ENCODE measurements around the gene HERC5. TPM values are rescaled to one million over a fixed set of nuclear protein-coding genes. Genes with fewer than 3 reads are reported as not detected.
"Not testable (repeated sequence)": the region's sequence is repeated elsewhere in the genome, so short reads cannot be mapped to it uniquely, and the experiment has no call there.

HERC5 gene
- total RNA-seq, 1 experiment from 2014 or later: 3.0 TPM

DNA sequence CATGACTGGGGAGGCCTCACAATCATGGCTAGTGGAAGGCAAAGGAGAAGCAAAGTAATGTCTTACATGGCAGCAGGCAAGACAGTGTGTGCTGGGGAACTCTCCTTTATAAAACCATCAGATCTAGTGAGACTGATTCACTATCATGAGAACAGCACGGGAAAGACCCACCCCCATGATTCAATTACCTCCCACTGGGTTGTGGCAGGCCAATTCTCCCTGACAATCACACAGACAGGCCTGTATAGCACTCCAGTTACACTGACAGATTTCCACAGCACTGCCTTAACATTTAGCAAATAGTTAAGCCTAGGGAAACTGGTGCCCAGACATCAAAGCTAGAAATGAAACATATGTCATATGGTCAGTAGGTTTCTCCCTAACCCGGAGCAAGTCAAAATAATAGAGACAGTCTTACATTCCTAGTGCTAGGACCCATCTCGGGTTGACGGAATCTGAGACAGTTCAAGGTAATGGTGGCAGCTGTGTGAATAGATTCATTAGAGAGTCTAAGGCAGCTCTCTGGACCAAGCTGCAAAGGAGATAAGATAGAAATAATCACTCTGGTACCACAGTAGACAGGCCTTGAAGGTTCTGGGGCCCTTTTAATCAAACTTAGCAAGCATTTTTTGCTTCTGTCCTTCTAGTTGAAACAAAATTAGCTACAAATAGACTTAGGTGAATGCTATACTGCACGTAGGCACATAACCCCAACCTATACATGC is 9.4 kb upstream of the HERC5 start:
- DNase-seq (ENCODE audit: extremely low read depth, low read depth): no peak

DNA sequence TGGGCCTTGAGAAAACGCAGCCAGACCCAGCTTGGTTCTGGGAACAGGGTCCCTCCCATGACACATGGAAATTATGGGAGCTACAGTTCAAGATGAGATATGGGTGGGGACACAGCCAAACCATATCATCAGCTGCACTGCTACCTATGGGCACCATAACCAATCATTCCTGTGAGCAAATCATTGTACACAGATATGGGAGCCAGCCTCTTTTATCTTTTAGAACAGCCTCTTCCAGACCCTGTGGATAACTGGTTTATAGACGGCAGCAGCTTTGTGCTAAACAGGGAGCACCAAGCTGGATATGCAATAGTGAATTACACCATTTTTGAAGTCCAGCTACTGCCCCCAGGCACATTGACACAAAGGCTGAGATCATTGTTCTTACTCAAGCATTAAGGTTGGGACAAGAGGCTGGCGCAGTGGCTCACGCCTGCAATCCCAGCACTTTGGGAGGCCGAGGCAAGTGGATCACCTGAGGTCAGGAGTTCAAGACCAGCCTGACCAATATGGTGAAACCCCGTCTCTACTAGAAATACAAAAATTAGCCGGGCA is 8.6 kb upstream of the HERC5 start:
- not testable (repeated sequence) for DNase-seq (ENCODE audit: extremely low read depth, low read depth)

DNA sequence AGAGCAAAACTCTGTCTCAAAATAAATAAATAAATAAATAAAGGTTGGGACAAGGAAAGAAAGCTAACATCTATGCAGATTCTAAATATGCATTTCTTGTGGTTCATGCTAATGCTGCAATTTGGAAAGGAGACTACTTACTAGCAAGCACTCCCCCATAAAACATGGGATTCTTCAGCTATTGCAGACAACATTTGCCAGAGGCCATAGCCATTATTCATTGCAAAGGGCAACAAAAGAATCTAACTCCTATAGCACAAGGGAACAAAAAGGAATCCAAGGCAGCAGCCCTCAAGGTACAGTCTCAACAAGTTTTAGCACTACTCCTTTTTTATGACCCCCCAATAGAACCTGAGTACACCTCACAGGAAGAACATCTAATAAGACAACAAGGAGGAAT is 8.0 kb upstream of the HERC5 start:
- no peak for DNase-seq (ENCODE audit: extremely low read depth, low read depth)

DNA sequence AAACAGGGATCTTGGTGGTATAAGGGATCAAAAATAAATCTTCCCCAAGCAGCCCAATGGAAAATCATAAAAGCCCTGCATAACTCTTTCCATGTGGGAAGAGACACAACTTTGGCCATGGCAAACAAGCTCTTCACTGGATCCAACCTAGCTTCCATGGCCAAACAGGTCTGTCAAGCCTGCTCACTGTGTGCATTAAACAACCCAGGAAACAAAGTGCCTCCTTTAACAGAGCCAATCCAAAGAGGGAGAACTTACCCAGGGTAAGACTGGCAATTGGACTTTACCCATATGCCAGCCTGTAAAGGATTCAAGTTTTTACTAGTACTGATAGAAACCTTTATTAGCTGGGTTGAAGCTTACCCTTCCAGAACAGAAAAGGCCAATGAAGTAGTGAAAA is 7.6 kb upstream of the HERC5 start:
- no peak for DNase-seq (ENCODE audit: extremely low read depth, low read depth)

DNA sequence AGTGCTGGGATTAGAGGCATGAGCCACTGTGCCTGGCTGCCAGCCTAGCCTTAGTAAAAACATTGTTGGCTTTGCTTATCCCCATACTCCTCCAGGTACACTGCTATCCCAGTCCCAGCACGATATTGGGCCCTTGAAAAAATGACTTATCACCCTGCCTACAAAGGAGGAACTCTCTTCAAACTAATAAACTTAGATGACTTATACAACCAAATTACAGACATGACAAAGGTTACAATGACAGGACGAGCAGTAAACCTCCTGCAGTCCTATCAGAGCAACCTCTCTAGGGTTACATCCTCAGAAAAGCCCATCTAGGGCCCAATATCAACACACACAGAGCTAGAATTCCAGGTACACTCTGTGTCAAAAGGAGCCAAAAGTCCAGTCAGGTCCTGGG is 5.7 kb upstream of the HERC5 start:
- DNase-seq (ENCODE audit: extremely low read depth, low read depth): no peak

DNA sequence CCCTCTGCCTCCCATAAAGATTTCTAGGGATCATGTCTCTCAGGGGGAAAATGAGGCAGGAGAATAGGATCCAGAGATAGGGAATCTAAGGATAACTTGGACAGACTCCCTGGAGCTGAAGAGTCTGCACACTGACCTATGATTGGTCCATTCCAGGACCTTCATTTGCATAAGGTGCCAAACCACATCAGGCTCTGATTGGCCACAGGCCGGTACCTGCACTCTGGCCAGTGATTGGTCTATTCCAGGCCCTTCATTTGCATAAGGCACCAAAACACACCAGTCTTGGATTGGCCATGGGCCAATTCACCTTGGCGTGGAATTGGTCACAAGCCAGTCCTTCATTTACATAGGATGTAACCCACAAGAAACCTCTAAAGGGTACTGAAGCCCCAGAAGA is 4.0 kb upstream of the HERC5 start:
- DNase-seq (ENCODE audit: extremely low read depth, low read depth): no peak

DNA sequence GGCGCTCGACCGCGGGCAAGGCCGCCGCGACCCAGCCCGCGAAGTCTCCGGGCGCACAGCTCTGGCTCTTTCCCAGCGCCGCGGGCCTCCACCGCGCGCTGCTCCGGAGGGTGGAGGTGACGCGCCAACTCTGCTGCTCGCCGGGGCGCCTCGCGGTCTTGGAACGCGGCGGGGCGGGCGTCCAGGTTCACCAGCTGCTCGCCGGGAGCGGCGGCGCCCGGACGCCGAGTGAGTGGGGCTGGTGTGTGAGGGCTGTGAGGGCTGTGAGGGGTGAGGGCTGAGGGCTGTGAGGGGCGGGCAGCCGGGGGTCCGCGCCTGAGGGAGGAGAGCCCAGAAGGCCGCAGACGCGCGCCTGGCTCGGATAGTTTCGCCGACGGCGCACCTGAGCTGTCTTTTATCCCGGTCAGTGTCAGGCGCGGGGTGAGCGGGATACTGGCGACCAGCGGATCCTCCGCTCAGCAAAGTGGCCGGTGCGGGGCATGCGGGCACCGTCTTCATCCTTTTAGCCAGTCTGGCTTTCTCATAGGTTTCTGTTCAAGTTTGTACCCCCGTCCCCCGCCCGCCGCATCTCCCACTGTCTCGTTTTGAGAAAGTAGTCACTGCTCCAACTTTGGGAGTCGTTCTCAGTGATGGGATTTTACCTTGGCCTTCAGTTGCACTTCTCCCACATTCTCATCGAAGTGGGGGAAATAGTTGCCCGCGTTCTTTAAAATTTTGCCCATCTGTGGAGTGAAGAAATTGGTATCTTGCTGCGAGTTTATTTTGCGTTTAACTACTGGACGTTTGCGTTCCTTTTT is 586 bp downstream of the HERC5 start:
- no peak for DNase-seq (ENCODE audit: extremely low read depth, low read depth)

DNA sequence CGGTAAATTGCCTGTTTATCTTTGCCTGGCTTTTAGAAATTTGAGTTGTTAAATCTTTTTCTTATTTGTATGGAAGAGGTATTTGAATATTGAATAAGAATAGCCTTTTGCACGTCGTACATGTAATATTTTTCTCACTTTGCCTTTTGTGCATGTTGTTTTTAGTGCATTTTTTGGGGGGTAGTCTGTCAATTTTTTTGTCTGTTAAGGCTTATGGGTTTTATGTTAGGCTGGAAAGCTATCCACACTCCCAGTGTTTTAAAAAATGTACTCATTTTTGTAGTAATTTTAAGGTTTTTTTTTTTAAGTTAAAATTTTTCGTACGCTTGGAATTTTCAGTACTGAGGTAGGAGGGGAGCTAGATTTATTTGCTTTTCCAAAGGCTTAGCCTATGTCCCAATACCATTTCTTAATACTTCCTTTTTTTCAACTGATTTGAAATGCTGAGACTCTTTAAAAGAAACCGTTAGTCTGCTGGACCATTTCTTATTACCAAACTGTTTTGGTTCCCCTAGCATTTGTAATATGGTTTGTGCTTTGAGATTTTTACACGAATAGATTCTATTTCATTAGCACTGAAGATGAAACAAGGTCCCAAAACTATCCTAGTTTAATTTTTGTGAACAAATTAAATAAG is 1.3 kb downstream of the HERC5 start:
- DNase-seq (ENCODE audit: extremely low read depth, low read depth): no peak

DNA sequence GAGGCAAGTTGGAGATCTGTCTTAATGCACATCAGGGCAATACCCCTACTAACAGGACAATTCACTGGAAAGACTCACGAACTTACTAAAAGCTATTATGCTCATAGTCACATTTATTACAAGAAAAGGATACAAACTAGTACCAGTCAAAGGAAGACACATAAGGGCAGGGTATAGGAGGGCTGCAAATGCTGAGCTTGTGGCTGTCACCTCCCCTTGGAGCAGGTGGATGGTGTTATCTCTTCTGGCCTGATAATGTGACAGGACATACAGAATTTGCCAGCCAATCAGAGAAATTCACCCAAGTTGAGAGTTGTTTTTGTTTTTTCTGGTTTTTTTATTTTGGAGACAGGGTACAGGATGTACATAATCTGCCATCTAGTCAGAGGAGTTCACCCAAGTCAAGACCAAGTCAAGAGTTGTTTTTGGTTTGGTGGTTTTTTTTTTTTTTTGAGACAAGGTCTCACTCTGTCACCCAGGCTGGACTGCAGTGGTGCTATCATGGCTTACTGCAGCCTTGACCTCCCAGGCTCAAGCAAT is 8.8 kb downstream of the HERC5 start:
- DNase-seq (ENCODE audit: extremely low read depth, low read depth): no peak

DNA sequence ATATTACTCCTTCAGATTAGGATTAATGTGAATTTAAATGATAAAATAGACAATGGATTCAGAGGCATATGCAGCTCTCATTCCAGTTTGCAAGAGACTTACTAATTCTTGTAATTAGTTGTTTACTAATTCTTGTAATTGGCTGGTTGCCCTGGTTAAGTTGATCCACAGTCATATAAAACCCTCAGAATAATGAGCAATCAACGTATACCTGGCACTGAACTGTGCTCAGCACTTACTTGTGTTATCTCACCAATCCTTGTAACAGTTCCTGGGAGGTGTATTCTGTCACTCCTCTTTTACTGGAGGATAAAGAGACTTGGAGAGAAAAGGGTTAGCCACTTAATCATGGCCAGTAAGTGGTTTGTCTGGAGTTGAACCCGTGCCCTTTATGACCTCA is 10.5 kb downstream of the HERC5 start:
- DNase-seq (ENCODE audit: extremely low read depth, low read depth): no peak

DNA sequence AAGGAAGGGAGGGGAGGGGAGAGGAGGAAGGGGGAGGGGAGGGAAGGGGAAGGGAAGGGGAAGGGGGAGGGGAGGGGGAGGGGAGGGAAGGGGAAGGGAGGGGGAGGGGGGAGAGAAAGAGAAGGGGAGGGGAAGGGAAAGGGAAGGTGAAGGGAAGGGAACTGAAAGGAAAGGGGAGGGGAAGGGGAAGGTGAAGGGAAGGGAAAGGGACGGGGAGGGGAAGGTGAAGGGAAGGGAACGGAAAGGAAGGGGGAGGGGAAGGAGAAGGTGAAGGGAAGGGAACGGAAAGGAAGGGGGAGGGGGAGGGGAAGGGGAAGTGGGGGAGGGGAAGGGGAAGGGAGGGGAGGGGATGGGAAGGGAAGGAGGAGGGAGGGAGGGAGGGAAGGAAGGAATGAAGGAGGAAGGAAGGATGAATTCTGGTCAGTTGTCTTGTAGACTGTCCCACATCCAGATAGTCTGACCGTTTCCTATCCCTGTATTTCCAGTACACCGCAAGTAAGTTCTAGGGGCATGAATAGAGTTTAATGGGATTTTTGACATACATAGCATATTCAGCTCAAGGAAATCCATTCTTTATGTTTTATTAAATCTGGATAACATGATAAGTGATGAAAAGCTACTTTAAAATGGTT is 20.4 kb downstream of the HERC5 start:
- no peak for DNase-seq (ENCODE audit: extremely low read depth, low read depth)

DNA sequence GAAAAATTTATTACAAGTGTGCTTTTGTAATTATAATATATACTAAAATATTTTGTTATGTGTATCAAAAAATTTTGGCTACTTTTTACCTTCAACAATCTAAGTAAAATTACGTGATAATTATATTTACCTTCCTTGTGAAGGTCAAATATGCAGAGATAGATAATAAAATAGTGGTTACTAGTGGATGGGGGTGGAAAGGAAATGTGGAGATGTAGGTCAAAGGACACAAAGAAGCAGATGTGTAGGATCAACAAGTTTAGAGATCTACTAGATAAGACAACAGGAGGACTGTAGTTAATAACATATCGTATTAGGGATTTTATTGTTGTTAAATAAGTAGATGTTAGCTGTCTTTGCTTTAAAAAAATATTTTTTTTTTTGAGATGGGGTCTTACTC is 21.3 kb downstream of the HERC5 start:
- no peak for DNase-seq (ENCODE audit: extremely low read depth, low read depth)

DNA sequence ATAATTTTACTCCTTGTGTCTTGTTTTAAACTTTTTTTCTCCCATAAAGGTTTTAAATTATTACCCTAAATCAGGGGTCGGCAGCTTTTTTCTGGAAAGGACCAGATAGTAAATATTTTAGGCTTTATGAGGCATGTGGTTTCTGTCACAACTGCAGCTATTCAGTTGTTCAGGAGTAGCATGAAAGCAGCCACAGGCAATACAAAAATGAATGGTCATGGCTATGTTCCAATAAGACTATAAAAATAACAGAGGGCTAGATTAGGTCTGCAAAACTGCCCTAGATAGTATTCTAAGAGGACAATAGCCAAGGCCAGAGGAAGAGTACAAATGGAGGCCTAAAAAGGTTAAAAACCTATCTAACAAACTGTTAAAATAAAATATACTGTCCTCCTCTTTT is 24.6 kb downstream of the HERC5 start:
- DNase-seq (ENCODE audit: extremely low read depth, low read depth): no peak

DNA sequence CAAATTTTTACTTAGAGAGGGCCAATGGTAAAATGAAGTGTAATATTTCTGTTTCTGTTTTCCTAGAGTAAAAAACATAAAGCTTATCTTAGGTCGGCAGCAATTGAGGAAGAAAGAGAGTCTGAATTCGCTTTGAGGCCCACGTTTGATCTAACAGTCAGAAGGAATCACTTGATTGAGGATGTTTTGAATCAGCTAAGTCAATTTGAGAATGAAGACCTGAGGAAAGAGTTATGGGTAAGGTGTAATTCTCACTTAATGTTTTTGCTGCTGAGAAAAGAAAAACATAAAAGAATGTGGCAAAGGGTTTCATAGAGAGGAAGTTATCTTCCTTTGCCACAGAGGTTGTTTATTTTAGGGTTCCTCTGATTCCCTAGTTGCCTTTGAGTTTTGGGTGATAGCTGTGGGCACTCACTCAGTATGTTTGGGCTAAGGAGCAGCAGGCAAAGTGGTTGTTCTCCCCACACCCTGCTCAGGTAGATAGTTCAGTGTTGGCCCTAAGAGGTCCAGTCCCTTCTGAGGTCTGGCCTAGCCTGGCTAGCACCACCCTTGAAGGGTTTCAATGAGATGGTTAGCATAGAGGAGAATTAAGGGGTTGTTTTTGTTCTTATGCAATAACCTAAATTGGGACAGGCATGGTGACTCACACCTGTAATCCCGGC is 32.3 kb downstream of the HERC5 start:
- DNase-seq (ENCODE audit: extremely low read depth, low read depth): no peak

DNA sequence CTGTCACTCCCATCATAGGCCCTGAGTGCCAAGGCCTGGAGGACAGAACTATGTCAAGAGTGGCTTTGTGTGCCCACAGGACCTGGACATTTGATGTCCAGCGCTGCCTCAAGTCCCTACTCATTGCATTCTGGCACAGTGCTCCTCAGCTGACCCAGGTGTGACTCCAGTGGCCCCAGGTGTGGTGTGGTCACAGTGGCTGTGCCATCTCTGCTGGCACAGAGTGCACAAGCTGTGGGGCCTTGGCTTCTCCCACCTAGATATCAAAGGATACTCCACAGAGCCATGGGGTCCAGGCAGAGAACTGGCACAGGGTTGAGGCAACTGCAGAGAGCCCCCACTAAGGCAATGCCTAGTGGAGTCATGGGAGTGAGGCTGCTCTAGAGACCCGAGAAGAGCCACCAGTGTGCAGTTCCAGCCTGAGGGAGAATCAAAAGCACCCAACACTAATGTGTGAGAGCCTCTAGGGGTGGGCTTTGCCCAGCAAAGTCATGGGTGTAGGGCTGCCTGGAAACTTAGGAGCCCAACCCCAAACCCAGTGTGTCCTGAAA is 41.0 kb downstream of the HERC5 start:
- no peak for DNase-seq (ENCODE audit: extremely low read depth, low read depth)

DNA sequence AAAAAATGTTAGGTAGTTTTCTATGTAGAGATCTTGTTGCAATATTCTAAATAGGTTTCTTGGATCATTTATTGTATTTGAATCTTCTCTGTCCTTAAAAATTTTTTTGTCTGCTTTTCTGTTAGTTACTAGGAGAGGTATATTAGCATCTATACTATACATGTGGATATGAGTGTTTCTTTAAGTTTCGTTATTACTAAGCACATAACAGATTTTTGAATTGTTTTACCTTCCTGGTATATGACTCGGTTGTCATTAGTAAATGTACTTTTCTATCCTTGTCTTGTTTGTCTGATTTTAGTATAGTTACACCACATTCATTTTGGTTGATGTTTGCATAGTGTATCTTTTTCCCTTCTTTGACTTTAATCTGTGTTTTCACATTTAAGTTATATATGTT is 46.4 kb downstream of the HERC5 start:
- no peak for DNase-seq (ENCODE audit: extremely low read depth, low read depth)

DNA sequence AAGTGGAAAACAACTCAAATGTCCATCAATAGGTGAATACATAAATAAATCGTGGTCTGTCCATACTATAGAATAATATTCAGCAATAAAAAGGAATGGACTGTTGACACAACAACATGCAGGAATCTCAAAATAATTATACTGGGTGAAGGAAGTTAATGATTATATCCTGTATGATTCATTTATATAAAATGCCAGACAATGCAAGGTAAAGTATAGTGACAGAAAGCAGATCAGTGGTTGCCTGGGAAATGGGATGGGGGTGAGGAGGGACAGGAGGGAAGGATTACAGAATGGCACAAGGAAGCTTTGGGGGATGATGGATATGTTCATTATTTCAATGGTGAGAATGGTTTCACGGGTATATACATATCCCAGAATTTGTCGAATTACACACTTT is 54.3 kb downstream of the HERC5 start:
- DNase-seq (ENCODE audit: extremely low read depth, low read depth): no peak

DNA sequence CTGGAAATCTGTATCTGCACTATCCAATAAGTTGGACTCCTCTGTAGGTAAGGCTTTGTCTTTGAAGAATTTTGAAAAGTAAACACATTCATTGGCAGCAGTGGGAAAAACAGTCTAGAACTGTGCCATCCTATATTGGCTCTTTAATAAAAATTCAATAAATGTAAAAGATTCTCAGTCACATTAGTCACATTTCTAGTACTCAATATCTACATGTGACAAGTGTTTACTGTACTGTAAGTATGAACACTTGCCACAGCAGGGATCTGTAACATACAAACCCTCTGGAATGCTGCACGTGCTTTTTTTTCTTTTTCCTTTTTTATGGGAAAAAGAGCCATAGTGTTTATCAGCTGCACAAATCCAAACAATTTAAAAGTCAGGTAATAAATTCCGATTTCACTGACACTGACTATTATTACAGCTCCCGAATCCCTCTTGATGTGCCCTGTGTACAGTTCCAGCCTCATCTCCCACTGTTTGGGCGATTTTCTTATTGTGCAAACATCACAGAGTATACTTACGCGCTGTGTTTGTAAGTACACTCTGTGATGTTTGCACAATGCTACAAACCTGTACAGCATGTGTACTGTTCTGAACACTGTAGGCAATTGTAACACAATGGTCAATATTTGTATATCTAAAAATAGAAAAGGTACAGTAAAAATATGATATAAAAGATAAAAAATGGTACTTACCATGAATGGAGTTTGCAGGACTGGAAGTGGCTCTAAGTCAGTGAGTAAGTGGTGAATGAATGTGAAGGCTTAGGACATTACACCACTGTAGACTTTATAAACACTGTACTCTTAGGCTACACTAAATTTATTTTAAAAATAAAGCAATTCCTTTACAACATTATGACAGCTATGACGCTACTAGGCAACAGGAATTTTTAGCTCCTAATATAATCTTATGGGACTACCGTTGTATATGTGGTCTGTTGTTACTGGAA is 57.9 kb downstream of the HERC5 start:
- no peak for DNase-seq (ENCODE audit: extremely low read depth, low read depth)

DNA sequence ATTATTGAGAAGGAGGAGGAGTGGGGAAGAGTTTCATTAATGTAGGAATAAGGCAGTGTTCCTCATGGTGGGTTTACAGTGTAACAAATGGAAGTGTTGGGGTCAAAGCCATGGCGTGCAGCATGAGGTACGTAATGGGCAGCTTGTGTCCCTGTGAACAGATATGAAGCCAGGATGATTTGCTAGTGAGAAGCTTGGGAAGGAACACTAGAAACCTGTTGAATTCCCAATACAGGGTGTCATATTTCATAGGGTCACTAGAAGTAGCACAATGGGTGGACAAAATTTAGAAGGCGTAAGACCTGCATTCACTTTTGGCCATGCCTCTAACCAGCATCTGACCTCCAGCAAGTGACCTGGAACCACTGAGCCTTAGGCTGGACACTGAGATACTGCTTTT is 59.8 kb downstream of the HERC5 start:
- DNase-seq (ENCODE audit: extremely low read depth, low read depth): no peak
